Eye (tissue), 1 donor: ENCODE results near the gene GYS1.

Experiments
- DNase-seq: peaks from one replicate; pipeline ENCODE4 v3.0.0-alpha.2; 2015

Gene GYS1

DNA sequence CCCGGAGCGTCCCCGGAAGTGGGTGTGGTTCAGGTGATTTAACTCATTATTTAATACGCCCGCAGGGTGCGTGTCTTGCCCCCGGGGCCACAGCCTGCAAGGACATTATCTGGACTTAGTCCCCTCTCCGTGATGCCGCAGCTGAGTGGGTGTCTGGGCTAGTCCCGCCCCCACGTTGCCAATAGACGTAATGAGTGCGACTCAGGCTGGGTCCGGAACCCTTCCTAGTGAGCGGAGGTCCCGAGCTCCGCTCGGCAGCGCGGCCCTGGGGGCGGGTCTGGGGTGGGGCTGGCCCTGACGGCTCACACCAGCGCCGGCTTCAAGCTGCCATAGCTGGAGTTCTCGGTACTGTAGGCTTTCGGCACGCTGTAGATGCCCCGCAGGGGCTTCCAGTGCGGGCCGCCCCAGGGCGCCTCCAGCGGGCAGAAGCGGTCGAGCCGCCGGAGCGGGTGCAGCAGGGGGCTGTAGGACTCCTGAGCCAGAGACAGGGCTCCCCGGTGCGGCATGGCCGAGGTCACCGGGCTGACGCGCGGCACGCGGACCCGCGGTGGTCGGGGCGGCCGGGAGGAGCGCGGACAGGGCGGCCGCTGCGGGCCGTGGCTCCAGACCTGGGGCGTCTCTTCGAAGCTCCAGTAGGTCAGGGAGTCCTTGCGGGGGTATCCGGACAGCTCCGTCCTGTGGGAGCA, 24.7 kb upstream of the GYS1 start:
- DNase-seq = peak; percentile 68

- no peak for DNase-seq
Observed at GRCh38 chr19:49017041-49017665, 24.0 kb upstream of the GYS1 start, which contains the start of gene LHB. TSS of gene LHB (minus strand) at chr19:49017091. CDS start at chr19:49017081, 10 bp downstream.

GRCh38 chr19:49016067-49016839, 23.1 kb upstream of the GYS1 start:
- DNase-seq = no peak

DNA sequence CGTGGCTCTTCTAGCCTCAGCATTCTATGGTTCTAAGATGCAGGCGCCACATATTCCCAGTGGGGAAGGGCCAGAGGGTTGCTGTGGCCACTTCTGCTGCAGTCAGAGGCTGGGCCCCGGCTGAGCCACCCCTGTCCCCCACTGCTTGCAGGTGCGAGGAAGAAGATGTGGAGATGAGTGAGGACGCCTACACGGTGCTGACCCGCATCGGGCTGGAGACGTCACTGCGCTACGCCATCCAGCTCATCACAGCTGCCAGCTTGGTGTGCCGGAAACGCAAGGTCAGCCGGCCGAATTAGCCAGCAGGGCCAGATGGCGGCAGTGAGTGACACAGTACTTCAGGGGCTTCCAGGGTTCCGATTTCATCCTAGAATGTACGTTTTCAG, 21.8 kb upstream of the GYS1 start:
- DNase-seq = no peak

DNA sequence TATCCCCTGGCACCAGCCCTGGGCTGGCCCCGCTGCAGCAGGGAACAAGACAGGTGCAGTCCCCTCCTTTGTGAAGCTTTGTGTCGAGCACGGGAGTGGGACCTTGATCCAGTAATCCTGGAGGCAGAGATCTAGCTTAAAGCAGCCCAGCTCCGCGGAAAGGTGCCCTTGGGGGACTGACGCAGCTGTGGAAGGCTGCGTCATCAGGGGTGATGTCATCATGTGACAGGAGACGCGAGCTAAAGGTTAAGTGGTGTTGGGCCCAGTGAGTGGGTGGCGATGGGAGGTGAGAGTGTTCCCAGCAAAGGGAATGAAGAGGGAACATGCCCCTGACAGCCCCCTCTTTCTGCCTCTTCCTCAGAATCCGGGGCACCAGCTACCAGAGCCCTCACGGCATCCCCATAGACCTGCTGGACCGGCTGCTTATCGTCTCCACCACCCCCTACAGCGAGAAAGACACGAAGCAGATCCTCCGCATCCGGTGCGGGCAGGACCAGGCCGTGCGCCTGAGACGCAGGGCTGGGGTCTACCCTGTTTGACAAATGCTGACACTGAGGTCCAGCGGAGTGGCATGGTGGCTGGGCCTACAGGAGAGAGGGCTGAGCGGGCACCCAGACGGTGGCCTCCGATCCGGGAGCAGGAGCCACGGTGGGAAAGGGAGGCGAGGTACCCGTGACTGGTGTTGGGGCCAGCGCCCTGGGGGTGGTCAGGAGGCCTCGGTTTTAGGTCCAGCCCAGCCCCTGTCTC, 21.2 kb upstream of the GYS1 start:
- DNase-seq = no peak

GRCh38 chr19:49011194-49011593, 18.1 kb upstream of the GYS1 start:
- DNase-seq = no peak

GRCh38 chr19:49010453-49010852, 17.3 kb upstream of the GYS1 start:
- no peak for DNase-seq

- no peak for DNase-seq
Observed at GRCh38 chr19:49009828-49010227, 16.7 kb upstream of the GYS1 start.

- no peak for DNase-seq
Observed at GRCh38 chr19:49006905-49007304, 13.8 kb upstream of the GYS1 start.

- DNase-seq = no peak
Observed at GRCh38 chr19:49004964-49005614, 12.0 kb upstream of the GYS1 start.

- DNase-seq = no peak
Observed at GRCh38 chr19:49004133-49004532, 11.0 kb upstream of the GYS1 start.

- peak; percentile 86 for DNase-seq
Observed at GRCh38 chr19:48999481-49000325, 6.6 kb upstream of the GYS1 start.

DNA sequence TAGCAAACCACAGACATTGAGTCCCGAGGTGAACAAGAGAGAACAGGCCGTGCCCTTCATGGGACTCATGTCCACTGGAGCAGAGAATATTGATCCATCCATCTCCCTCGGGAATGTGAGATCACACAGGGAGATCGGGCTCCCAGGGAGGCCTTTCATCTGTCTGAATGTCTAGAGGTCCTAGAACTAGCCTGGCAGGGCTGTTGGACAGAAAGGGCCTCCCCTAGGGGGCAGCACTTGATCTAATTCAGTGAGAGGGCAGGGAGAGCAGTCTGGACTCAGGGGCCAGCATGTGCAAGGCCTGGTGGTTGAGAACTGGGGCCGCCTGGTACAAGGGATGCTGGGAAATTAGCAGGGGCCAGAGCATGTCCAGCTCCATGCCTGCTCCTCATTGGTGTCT, 4.9 kb upstream of the GYS1 start:
- DNase-seq = peak; percentile 58

DNA sequence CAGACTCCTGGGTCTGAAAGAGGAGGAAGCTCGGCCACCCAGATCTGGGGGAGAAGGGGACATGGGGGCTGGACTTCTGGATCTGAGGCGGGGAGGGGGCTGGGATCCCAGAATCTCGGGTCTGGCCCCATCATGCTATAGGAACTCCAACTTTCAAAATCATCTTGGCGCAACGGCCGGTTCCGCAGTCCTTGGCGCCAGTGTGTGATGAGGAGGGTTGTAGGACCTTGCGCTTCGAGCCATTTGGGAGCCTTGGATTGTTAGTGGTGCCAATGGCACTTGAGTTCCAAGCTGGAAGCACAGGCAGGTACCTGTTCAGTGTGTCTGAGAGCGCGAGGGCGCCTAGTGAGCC, 902 bp upstream of the GYS1 start:
- no peak for DNase-seq

GRCh38 chr19:48992581-48993174, 431 bp downstream of the GYS1 start:
- no peak for DNase-seq

DNA sequence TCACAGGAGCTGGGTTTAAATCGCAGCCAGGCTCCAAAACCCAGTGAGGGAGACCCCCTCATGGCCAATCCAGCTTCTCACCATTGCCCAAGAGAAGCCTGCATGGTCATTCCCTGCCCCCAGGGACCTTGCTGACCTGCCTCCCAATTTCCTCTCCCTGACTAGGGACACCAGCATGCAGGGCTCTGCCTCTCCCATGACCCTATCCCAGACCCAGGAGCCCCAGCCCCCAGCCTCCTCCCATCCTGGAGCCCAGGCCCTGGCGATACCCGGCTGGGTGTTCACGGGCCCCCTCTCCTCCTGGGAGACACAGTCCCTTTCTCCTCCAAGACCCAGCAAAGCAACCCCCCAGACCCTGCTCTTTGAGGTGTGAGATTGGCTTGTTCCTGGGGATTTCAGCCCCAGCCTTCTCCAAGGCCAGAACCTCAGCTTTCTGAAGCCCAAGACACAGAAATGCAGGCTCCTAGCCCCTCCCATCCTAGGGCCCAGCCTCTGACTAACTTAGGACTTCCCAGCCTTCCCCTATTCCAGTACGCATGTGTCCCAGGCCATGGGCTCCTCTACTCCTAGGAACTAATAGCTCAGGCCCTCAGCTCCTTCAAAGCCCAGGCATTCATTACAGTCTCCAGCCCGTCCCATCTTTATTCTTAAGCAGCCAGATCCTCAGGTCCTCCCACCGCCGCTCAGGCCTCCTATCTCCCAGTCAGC, 1.1 kb downstream of the GYS1 start:
- DNase-seq = peak; percentile 51

GRCh38 chr19:48991011-48991609, 2.0 kb downstream of the GYS1 start:
- no peak for DNase-seq

DNA sequence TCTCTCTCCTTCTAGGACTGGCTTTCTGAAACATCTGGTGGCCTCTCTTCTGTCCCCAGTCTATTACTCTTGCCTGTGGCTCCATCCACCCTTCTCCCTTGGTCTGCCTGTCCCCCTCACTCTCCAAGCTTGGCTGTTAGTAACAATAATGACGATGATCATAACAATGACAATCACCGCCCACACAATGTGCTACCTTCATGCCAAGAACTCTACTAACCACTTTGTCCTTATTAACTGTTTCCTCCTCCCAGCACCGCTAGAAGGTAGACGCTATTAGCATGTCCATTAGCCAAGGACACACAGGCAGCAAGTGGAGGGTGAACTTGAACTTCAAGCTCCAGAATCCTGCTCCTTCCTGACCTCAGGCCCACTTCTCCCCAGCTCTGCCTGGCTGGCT, 2.7 kb downstream of the GYS1 start:
- no peak for DNase-seq

GRCh38 chr19:48989701-48990291, 3.3 kb downstream of the GYS1 start:
- no peak for DNase-seq

GRCh38 chr19:48988860-48989259, 4.2 kb downstream of the GYS1 start:
- no peak for DNase-seq
